HG03558 (cell line): ENCODE results near the gene TRIM62.
A peak's percentile ranks its signal among the peaks of the same experiment; 100 is the strongest.
"Not testable (repeated sequence)": the region's sequence is repeated elsewhere in the genome, so short reads cannot be mapped to it uniquely, and the experiment has no call there.

ENCODE experiments used
- ATAC-seq: cut with Tn5 transposase; IDR thresholded peaks from one replicate; pipeline ENCODE4 v1.9.1; 2021; ENCODE audit warnings: moderate number of reproducible peaks; ENCODE audit not compliant: unreplicated experiment; ENCODE audit errors: extremely low read depth

The TRIM62 gene

DNA sequence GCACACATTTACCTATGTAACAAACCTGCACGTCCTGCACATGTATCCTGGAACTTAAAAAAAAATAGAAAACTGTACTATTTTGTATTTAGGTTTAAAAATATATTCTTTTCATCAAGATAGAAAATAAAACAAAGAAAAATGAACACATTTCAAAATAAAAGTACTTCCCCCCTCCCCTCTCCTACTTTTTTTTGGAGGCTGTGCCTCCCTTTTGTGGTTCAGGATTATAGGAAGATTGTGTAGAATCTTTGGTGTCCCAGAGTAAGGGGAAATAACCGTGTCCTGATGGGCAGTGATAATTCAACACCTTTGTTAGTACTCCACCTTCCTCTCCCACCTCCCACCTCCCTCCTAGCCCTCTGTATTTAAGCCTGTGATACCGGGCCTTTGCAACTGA is 40.1 kb downstream of the TRIM62 start:
- no peak for ATAC-seq

- no peak for ATAC-seq
Observed at GRCh38 chr1:33141216-33141615, 40.6 kb downstream of the TRIM62 start.

GRCh38 chr1:33140153-33141149 is 41.4 kb downstream of the TRIM62 start:
- ATAC-seq = no peak

GRCh38 chr1:33137800-33138199 is 44.0 kb downstream of the TRIM62 start:
- no peak for ATAC-seq

DNA sequence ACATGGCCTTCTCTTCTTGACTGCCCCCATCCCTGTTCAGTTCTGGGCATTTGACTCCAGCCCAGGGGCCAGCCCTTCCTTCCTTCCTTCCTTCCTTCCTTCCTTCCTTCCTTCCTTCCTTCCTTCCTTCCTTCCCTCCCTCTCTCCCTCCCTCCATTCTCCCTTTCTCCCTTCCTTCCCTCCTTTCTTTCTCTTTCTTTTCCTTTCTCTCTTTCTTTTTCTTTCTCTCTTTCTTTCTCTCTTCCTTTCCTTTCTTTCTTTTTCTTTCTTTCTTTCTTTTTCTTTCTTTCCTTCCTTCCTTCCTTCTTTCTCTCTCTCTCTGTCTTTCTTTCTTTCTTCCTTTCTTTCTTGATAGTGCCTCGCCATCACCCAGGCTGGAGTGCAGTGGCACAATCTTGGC is 45.8 kb downstream of the TRIM62 start:
- not testable (repeated sequence) for ATAC-seq

- no peak for ATAC-seq
Observed at GRCh38 chr1:33133478-33134105, 48.3 kb downstream of the TRIM62 start.

GRCh38 chr1:33132549-33132948 is 49.3 kb downstream of the TRIM62 start:
- ATAC-seq = no peak

DNA sequence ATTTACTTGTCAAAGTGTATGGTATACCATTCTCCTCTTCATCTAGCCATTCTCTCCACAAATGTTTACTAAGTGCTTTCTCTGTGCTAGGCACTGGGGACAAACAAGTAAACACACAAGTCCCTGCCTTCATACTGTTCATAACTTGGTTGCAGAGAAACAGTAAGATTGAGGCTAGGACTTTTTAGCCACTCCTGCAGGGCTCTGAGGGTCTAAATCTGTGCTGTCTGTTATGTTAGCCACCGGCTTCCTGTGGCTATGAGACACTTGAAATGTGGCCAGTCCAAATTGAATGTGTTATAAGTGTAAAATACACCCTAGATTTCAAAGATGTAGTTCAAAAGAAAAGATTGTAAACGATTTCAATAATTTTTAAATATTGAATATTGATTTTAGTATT is 50.7 kb downstream of the TRIM62 start:
- ATAC-seq = no peak

- no peak for ATAC-seq
Observed at GRCh38 chr1:33130297-33130696, 51.5 kb downstream of the TRIM62 start.

DNA sequence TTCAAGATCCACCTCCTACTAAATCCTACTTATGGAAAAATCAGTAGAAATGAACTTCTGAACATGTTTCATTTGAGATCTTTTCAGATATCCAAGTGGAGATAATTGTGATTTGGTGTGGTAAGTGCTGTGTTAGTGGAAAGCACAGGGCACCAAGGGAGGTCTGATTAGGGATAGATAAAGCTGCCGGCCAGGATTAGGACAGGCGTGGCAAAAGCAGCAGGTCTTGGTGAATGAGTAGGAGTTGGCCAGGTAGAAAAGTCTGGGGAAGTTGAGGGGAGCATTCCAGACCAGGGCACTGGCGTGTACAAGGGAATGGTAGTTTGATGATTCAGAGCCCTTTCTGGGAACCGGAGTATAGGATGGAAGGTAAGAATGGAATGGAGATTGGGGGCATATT is 53.1 kb downstream of the TRIM62 start:
- ATAC-seq = no peak

- ATAC-seq = peak; percentile 90
Observed at GRCh38 chr1:33127001-33127823, 54.6 kb downstream of the TRIM62 start.

- ATAC-seq = no peak
Observed at GRCh38 chr1:33126411-33127000, 55.3 kb downstream of the TRIM62 start.

DNA sequence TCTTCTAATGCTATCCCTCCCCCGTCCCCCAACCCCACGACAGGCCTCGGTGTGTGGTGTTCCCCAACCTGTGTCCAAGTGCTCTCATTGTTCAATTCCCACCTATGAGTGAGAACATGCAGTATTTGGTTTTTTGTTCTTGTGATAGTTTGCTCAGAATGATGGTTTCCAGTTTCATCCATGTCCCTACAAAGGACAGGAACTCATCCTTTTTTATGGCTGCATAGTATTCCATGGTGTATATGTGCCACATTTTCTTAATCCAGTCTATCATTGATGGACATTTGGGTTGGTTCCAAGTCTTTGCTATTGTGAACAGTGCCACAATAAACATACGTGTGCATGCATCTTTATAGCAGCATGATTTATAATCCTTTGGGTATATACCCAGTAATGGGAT is 57.2 kb downstream of the TRIM62 start:
- not testable (repeated sequence) for ATAC-seq

- ATAC-seq = no peak
Observed at GRCh38 chr1:33123266-33123665, 58.6 kb downstream of the TRIM62 start.

DNA sequence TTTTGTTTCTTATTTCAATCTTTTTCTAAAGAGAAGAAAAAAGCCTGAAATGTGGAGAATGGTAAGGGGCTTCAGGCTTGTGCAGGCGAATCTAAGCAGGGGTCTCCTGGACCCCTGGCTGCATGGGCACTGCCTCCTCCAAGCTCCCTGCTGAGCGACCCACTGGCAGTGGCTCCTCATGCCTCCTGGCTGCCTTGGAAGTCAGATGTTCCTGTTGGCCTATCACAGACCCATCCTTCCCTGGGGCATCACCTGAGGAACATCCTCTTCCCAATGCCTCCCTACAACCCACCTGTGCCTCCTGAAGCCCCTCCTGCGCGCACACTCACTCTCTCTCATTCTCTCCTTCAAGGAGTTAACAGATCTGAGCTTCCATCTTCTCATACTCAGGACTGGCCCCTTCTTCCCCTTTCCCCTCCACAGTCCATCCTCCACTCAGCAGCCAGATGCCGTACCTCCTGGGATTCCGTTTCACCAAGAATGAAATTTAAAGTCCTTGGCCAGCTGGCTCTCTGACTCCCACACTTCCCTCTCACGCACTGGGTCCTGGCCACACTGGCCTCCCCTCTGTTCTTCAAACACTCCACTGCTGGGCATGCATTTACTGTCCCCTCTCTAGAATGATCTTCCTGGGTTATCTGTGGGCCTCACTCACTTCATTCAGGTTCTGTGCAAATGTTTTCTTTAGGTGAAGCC is 59.2 kb downstream of the TRIM62 start:
- no peak for ATAC-seq

DNA sequence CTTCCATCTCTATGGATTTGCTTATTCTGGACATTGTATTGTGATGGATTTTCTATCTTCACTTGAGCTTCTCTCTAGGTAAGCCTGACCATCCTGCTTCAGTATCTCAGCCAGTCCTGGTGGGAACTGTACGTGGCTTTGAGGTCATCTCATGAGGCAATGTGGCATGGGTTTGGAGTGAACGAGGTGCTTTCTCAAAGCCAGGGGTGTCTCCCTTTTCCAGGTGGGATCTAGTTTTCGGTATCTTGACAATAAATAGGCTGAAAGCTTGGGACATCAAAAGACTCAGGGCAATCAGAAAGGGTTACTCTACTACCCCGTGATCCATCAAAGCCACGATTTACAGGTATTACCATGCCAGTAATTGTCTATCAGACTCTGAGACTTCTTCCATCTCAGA is 60.1 kb downstream of the TRIM62 start:
- ATAC-seq = no peak

DNA sequence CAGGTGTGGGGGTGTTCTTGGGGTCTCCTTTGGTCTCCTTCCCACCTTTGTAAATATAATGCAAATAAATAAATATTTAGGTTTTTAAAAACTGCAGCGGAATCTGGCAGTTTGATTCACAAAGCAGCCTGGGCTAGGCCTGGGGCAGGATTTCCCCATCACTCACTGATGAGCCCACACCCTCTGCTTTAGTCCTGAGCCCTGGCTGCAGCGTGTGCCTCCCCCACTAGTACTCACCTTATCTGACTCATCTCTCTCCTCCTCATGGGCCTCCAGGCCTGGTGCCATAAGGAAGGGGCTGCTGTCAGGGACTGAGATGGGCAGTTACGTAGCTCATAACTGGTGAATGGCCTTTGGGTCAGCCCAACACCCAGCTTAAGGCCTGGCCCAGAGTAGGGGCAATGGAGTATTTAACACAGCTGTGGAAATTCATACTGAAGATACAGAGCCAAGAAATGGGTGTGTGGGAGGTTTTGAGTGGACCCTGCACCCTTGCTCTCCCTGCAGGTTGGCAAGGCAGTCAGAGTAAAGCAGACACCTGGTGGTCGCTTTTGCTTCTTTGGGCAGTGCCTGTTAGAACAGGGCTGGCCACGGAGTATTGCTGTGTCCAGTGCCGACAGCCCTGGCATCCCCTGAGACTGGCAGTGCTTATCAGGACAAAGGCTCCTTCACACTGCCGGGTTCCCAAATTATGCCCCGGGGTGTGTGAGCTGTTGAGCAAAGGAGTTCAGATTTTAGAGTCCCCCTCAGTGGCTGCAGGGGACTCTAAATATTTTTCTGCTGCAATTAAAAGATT is 61.2 kb downstream of the TRIM62 start:
- no peak for ATAC-seq

DNA sequence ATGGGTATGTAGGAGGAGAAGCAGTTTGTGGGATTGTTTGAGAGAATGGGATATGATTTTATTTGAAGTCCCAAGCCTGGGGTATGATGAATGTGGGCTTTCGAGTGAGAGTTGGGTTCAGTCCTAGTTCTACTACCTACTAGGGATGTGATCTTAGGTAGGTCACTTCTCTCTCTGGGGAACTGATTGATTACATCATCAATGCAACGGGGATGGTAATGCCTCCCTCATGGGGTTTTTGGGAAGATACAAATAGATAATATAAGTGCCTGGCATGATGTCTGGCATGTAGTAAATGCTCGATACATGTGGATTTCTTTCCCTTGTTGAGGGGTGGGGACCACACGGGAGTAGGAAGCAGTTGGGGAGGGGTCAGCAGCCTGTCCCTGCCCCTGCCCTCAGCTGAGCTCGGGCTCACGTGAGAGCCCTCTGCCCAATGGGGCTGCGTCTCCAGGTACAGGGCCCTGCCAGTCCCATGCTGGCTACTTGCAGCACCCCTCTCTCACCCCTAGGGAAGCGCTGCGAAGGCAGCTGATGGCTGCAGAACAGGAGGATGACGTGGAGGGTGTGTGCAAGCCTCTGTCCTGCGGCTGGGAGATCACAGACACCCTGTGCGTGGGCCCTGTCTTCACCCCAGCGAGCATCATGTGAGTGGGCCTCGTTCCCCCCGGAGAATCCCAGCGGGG is 62.2 kb downstream of the TRIM62 start:
- no peak for ATAC-seq
